Transverse colon (tissue), 4 donors: ENCODE data around the gene LDB2. TPM values are rescaled to one million over a fixed set of nuclear protein-coding genes. Genes with fewer than 3 reads are reported as not detected.
"Not testable (repeated sequence)": the region's sequence is repeated elsewhere in the genome, so short reads cannot be mapped to it uniquely, and the experiment has no call there.

ENCODE experiments used
- DNase-seq: peaks from one replicate; pipeline ENCODE4 v3.0.0-alpha.2; 2019
- H3K27ac ChIP-seq, 4 donors: fragments of 200-600 bp; sonication (generic); 2 replicates each; pipeline ENCODE4 v1.5.1; 2016 to 2018; ENCODE audit warnings: inconsistent platforms in 4 of 4
- H3K27me3 ChIP-seq: fragments of 200-600 bp; sonication (generic); 2 replicates; pipeline ENCODE4 v1.5.1; 2017; ENCODE audit warnings: inconsistent platforms
- H3K36me3 ChIP-seq, 4 donors: fragments of 200-600 bp; sonication (generic); 2 replicates each; pipeline ENCODE4 v1.5.1; 2017 to 2019; ENCODE audit warnings: inconsistent platforms in 4 of 4
- H3K4me1 ChIP-seq, 4 donors: fragments of 200-600 bp; sonication (generic); 2 replicates each; pipeline ENCODE4 v1.5.1; 2017 to 2020; ENCODE audit warnings: inconsistent platforms in 4 of 4
- H3K4me3 ChIP-seq, 4 donors: fragments of 200-600 bp; sonication (generic); 1 replicate in 1 of 4; 2 replicates in 3 of 4; pipeline versions ENCODE4 v1.5.1 to v1.6.1; 2017 to 2019; ENCODE audit warnings: inconsistent platforms in 4 of 4
- H3K9me3 ChIP-seq, 2 donors: fragments of 200-600 bp; sonication (generic); 2 replicates each; pipeline ENCODE4 v1.5.1; 2017 to 2019; ENCODE audit warnings: inconsistent platforms in 2 of 2
- CTCF ChIP-seq, 5 experiments: fragments of 200-600 bp in 3 of 5; fragments of 450-650 bp in 2 of 5; sonication (generic) in 3 of 5; IDR thresholded peaks; 1 replicate in 2 of 5; 2 replicates in 3 of 5; pipeline ENCODE4 v1.5.1; 2016 to 2017; ENCODE audit warnings: antibody characterized with exemption in 5 of 5, inconsistent platforms in 3 of 5, mild to moderate bottlenecking in 2 of 5, moderate library complexity in 1 of 5
- EP300 ChIP-seq: sonication (generic); formaldehyde crosslinking; IDR thresholded peaks from one replicate; pipeline ENCODE4 v1.6.1; 2017; ENCODE audit warnings: antibody characterized with exemption, low read depth
- POLR2A ChIP-seq: fragments of 450-650 bp; IDR thresholded peaks from one replicate; pipeline ENCODE4 v1.6.1; 2016; ENCODE audit warnings: antibody characterized with exemption, mild to moderate bottlenecking, moderate library complexity
- POLR2AphosphoS5 ChIP-seq, 3 donors: sonication (generic); formaldehyde crosslinking; IDR thresholded peaks; one replicate each; pipeline ENCODE4 v1.6.1; 2016; ENCODE audit warnings: antibody characterized with exemption in 3 of 3
- WGBS, 2 donors: methylation state at CpG; one replicate each; pipeline ENCODE4 v1.1.5; 2018; ENCODE audit warnings: low coverage in 1 of 2; 5-methylcytosine and 5-hydroxymethylcytosine counted together
- in situ Hi-C, 4 donors: fragments of 200-750 bp; cut with MboI; loops; one replicate each; pipeline versions ENCODE4 v1.15.0 to v1.15.1; 2017; ENCODE audit warnings: low sequenced_read_pairs in 3 of 4, low pct_ligation_motif_present in 1 of 4, low pct_unique_long_range_greater_than_20kb in 1 of 4
- intact Hi-C: fragments of 100-400 bp; cut with DNase I; formaldehyde crosslinking; loops from one replicate; pipeline ENCODE4 v1.15.1; 2023; ENCODE audit warnings: low total_unique reads
- total RNA-seq, 4 donors: library from RNA; depleted of rRNA; stranded (reverse); fragments of >200 nt; gene quantifications; one replicate each; pipeline ENCODE4 v1.1.0, GENCODE V29; 2016

LDB2 gene
- total RNA-seq, 4 donors from 2014 or later, result 7.0 to 46.6 (median 8.9) TPM

GRCh38 chr4:16530688-16531635 lies 367.5 kb downstream of the LDB2 start:
- no peak for DNase-seq
- no peak overlapping the region for H3K27ac ChIP-seq
- 66 to 73% methylated on average over 1 to 3 of the region's 3 CpGs for WGBS, 2 donors
- peaks cover 0 to 6% (median 2%) of the 10 kb centered on the region in 4 donors for H3K4me1 ChIP-seq
- H3K4me3 ChIP-seq, result no peak overlapping the region
- in situ Hi-C loops (no loop called here), intact Hi-C loops (no loop called here)
- TF ChIP-seq EP300 (no peak), CTCF (IDR thresholded peaks at IDR 0.05) (no peak), POLR2A (no peak), POLR2AphosphoS5 (IDR thresholded peaks at IDR 0.05) (no peak)
- no peaks in the 10 kb centered on the region for H3K36me3 ChIP-seq
- H3K27me3 ChIP-seq, result no peaks in the 10 kb centered on the region
- H3K9me3 ChIP-seq, result no peaks in the 10 kb centered on the region

GRCh38 chr4:16524911-16525554 lies 373.4 kb downstream of the LDB2 start:
- in situ Hi-C loops, result no loop called here
- Histone ChIP-seq H3K4me1 (no peaks in the 10 kb centered on the region), H3K4me3 (no peak overlapping the region), H3K27ac (no peak overlapping the region), H3K9me3 (no peaks in the 10 kb centered on the region), H3K27me3 (no peaks in the 10 kb centered on the region), H3K36me3 (no peaks in the 10 kb centered on the region)
- no peak for TF ChIP-seq CTCF (IDR thresholded peaks at IDR 0.05)
- TF ChIP-seq POLR2A, result no peak
- no peak for TF ChIP-seq POLR2AphosphoS5 (IDR thresholded peaks at IDR 0.05)
- no peak for TF ChIP-seq EP300
- 73% methylated on average over 5 of the region's 5 CpGs; no CpG with 5 or more reads in 1 of the 2 donors for WGBS, 2 donors
- intact Hi-C loops, result no loop called here
- no peak for DNase-seq

- no peak for DNase-seq
- H3K36me3 ChIP-seq, result no peaks in the 10 kb centered on the region
- no peak for TF ChIP-seq CTCF (IDR thresholded peaks at IDR 0.05)
- no peak for TF ChIP-seq POLR2AphosphoS5 (IDR thresholded peaks at IDR 0.05)
- TF ChIP-seq POLR2A, result no peak
- no peak for TF ChIP-seq EP300
- H3K4me3 ChIP-seq, result no peak overlapping the region
- in situ Hi-C loops (no loop called here), intact Hi-C loops (no loop called here)
- WGBS, 2 donors, result 53 to 70% methylated on average over 5 of the region's 5 CpGs
- no peaks in the 10 kb centered on the region for H3K4me1 ChIP-seq
- no peaks in the 10 kb centered on the region for H3K9me3 ChIP-seq
- no peaks in the 10 kb centered on the region for H3K27me3 ChIP-seq
- no peak overlapping the region for H3K27ac ChIP-seq
These were observed 374.0 kb downstream of the LDB2 start for GRCh38 chr4:16524406-16524805.

- H3K4me3 ChIP-seq, H3K27me3 ChIP-seq, DNase-seq, in situ Hi-C loops, H3K36me3 ChIP-seq, H3K4me1 ChIP-seq, H3K9me3 ChIP-seq, intact Hi-C loops, H3K27ac ChIP-seq: not testable (repeated sequence)
- WGBS, 2 donors, result 85 to 87% methylated on average over 6 of the region's 6 CpGs
These were observed 374.9 kb downstream of the LDB2 start for GRCh38 chr4:16523526-16523925.
